H9 (cell line): ENCODE measurements around the gene SRGAP3. TPM values are rescaled to one million over a fixed set of nuclear protein-coding genes. Genes with fewer than 3 reads are reported as not detected.

Source experiments
- DNase-seq: peaks from one replicate; pipeline ENCODE4 v3.0.0-alpha.2; 2017
- H2AFZ ChIP-seq: one replicate; pipeline ENCODE4 v1.6.1; 2013; ENCODE audit warnings: mild to moderate bottlenecking, low read length, control low read depth, moderate library complexity
- H2AK5ac ChIP-seq: 2 replicates; pipeline ENCODE4 v1.6.1; 2013; ENCODE audit warnings: low read length, control low read depth, mixed read lengths; ENCODE audit not compliant: insufficient read length
- H2BK120ac ChIP-seq: one replicate; pipeline ENCODE4 v1.6.1; 2013; ENCODE audit warnings: low read depth, mild to moderate bottlenecking, low read length, control low read depth, inconsistent platforms; ENCODE audit not compliant: poor library complexity, severe bottlenecking
- H2BK12ac ChIP-seq: 2 replicates; pipeline ENCODE4 v1.6.1; 2013; ENCODE audit warnings: low read length, control low read depth, mixed read lengths, low read depth; ENCODE audit not compliant: insufficient read length
- H2BK15ac ChIP-seq: 2 replicates; pipeline ENCODE4 v1.6.1; 2013; ENCODE audit warnings: low read depth, low read length, control low read depth
- H2BK20ac ChIP-seq: one replicate; pipeline ENCODE4 v1.6.1; 2013; ENCODE audit warnings: low read depth, mild to moderate bottlenecking, low read length, control low read depth, inconsistent platforms; ENCODE audit not compliant: poor library complexity, severe bottlenecking
- H2BK5ac ChIP-seq: 2 replicates; pipeline ENCODE4 v1.6.1; 2013; ENCODE audit warnings: low read length, control low read depth, mixed read lengths; ENCODE audit not compliant: insufficient read length
- H3K14ac ChIP-seq: 2 replicates; pipeline ENCODE4 v1.6.1; 2013; ENCODE audit warnings: low read length, control low read depth; ENCODE audit not compliant: insufficient read depth
- H3K18ac ChIP-seq: 2 replicates; pipeline ENCODE4 v1.6.1; 2013; ENCODE audit warnings: low read depth, mild to moderate bottlenecking, mixed read lengths, low read length, control low read depth; ENCODE audit not compliant: insufficient read length
- H3K23ac ChIP-seq: 2 replicates; pipeline ENCODE4 v1.6.1; 2013; ENCODE audit warnings: low read length, control low read depth, mixed read lengths, low read depth; ENCODE audit not compliant: insufficient read length
- H3K23me2 ChIP-seq: 2 replicates; pipeline ENCODE4 v1.6.1; 2013; ENCODE audit warnings: low read depth, mild to moderate bottlenecking, mixed read lengths, low read length, control low read depth; ENCODE audit not compliant: insufficient read length, poor library complexity, severe bottlenecking
- H3K27ac ChIP-seq: 2 replicates; pipeline ENCODE4 v1.5.1; 2013; ENCODE audit warnings: low read length, control low read depth, mixed read lengths, low read depth; ENCODE audit not compliant: insufficient read length
- H3K27me3 ChIP-seq: 2 replicates; pipeline ENCODE4 v1.6.1; 2013; ENCODE audit warnings: low read length, control low read depth, inconsistent platforms; ENCODE audit not compliant: insufficient read depth
- H3K4ac ChIP-seq: 2 replicates; pipeline ENCODE4 v1.6.1; 2013; ENCODE audit warnings: low read depth, mild to moderate bottlenecking, control low read depth, inconsistent platforms, low read length, moderate library complexity
- H3K4me1 ChIP-seq: 2 replicates; pipeline ENCODE4 v1.6.1; 2013; ENCODE audit warnings: low read length, control low read depth, inconsistent platforms; ENCODE audit not compliant: insufficient read depth
- H3K4me2 ChIP-seq: 2 replicates; pipeline ENCODE4 v1.6.1; 2013; ENCODE audit warnings: low read length, control low read depth, mixed read lengths; ENCODE audit not compliant: insufficient read length, insufficient read depth
- H3K56ac ChIP-seq: 2 replicates; pipeline ENCODE4 v1.6.1; 2013; ENCODE audit warnings: low read depth, mild to moderate bottlenecking, mixed read lengths, low read length, control low read depth; ENCODE audit not compliant: insufficient read length
- H3K79me1 ChIP-seq: 2 replicates; pipeline ENCODE4 v1.6.1; 2013; ENCODE audit warnings: low read depth, mild to moderate bottlenecking, moderate library complexity, low read length, control low read depth, inconsistent platforms; ENCODE audit not compliant: insufficient read depth, poor library complexity, severe bottlenecking
- H3K79me2 ChIP-seq: 2 replicates; pipeline ENCODE4 v1.6.1; 2013; ENCODE audit warnings: low read length, control low read depth, inconsistent platforms; ENCODE audit not compliant: insufficient read depth
- H3K9ac ChIP-seq: 2 replicates; pipeline ENCODE4 v1.6.1; 2013; ENCODE audit warnings: low read length, control low read depth, mixed read lengths; ENCODE audit not compliant: insufficient read length; ENCODE audit errors: extremely low read depth
- H3K9me3 ChIP-seq: one replicate; pipeline ENCODE4 v1.6.1; 2013; ENCODE audit warnings: low read depth, low read length, inconsistent platforms; ENCODE audit not compliant: control insufficient read depth
- H3T11ph ChIP-seq: one replicate; pipeline ENCODE4 v1.6.1; 2013; ENCODE audit warnings: mild to moderate bottlenecking, low read length, control low read depth, inconsistent platforms
- H4K20me1 ChIP-seq: one replicate; pipeline ENCODE4 v1.6.1; 2013; ENCODE audit not compliant: control insufficient read depth, insufficient read length, insufficient read depth
- H4K5ac ChIP-seq: 2 replicates; pipeline ENCODE4 v1.6.1; 2013; ENCODE audit warnings: low read depth, mild to moderate bottlenecking, mixed read lengths, low read length, control low read depth; ENCODE audit not compliant: insufficient read length
- H4K8ac ChIP-seq: replicated peaks from 2 replicates; pipeline ENCODE4 v1.6.1; 2013; ENCODE audit warnings: low read length, control low read depth, mixed read lengths, low read depth; ENCODE audit not compliant: insufficient read length
- H4K91ac ChIP-seq: 2 replicates; pipeline ENCODE4 v1.6.1; 2013; ENCODE audit warnings: low read depth, mild to moderate bottlenecking, moderate library complexity, mixed read lengths, low read length, control low read depth; ENCODE audit not compliant: insufficient read length
- H3K27ac Mint-ChIP-seq, 3 experiments: 2 replicates in 2 of 3; 3 replicates in 1 of 3; pipeline ENCODE4 v1.8.0; 2020 to 2021; ENCODE audit warnings: mixed read lengths in 3 of 3, mild to moderate bottlenecking in 1 of 3, moderate library complexity in 1 of 3
- H3K27me3 Mint-ChIP-seq: 2 replicates; pipeline ENCODE4 v1.8.0; 2021; ENCODE audit warnings: low read depth, mild to moderate bottlenecking, moderate library complexity, mixed read lengths
- H3K36me3 Mint-ChIP-seq, 3 experiments: 2 replicates in 2 of 3; 3 replicates in 1 of 3; pipeline ENCODE4 v1.8.0; 2020 to 2021; ENCODE audit warnings: low read depth in 3 of 3, mixed read lengths in 3 of 3; ENCODE audit not compliant: insufficient read depth in 1 of 3
- H3K4me1 Mint-ChIP-seq, 2 experiments: 2 replicates each; pipeline ENCODE4 v1.8.0; 2020; ENCODE audit warnings: mixed read lengths in 2 of 2
- H3K4me3 Mint-ChIP-seq, 2 experiments: 2 replicates in 1 of 2; 3 replicates in 1 of 2; pipeline ENCODE4 v1.8.0; 2020 to 2021; ENCODE audit warnings: mild to moderate bottlenecking in 2 of 2, mixed read lengths in 2 of 2, moderate library complexity in 1 of 2
- H3K9me3 Mint-ChIP-seq, 2 experiments: 2 replicates in 1 of 2; 3 replicates in 1 of 2; pipeline ENCODE4 v1.8.0; 2020; ENCODE audit warnings: mild to moderate bottlenecking in 2 of 2, mixed read lengths in 2 of 2, moderate library complexity in 1 of 2
- WGBS: extraction: QIAGEN DNeasy Blood & Tissue Kit; methylation state at CpG from one replicate; pipeline ENCODE4 v1.1.7; 2013; ENCODE audit warnings: missing lambda C conversion rate, low lambda C conversion rate, mixed read lengths; ENCODE audit not compliant: insufficient read length; ENCODE audit errors: extremely low coverage; 5-methylcytosine and 5-hydroxymethylcytosine counted together
- total RNA-seq: library from RNA; stranded (reverse); gene quantifications from 2 replicates; pipeline ENCODE4 v1.2.1, GENCODE V29; 2021
- TF ChIP-seq, protein P1 (sequence below): fragments of 200-600 bp; sonication (generic); conservative IDR thresholded peaks from 3 replicates; pipeline ENCODE4 v1.8.0; 2021; ENCODE audit warnings: antibody characterized with exemption, mild to moderate bottlenecking

SRGAP3 gene
- total RNA-seq, 1 experiment from 2014 or later = 3.4 TPM

DNA sequence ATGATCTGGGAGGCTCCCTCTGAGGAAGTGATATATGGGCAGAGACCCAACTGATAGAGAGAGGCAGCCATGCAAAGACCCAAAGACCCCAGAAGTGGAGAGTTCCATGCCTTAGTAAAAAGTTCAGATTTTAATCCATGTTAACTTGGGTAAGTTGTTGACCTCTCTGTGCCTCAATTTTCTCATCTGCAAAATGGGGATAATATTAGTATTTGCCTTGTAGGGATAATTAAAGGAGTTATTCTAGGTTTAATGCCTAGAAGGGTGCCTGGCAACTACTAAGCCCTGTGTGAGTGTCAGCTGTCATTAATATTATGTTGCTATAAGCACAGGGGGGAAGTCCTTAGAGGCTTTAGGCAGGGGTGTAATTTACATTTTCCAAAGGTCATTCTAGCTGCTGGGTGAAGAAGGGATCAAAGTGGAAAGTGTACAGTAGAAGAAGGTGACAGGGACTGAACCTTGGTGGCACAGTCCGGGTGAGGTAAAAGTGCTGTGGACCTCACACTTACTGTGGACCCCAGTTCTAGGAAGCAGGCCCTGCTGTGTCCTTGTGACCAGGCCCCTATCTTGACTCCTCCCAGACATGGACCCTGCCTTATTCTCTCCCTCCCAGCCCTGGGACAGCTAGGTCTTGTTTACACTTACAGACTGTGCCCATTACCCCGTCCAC, 283.2 kb downstream of the SRGAP3 start:
- H3K36me3 Mint-ChIP-seq = no peaks in the 10 kb centered on the region; a peak in 1 of 7 replicates
- no peak overlapping the region for H3K14ac ChIP-seq
- H3K9me3 Mint-ChIP-seq = no peaks in the 10 kb centered on the region
- no peak overlapping the region for H3K18ac ChIP-seq
- peaks cover 29 to 32% of the 10 kb centered on the region in 2 experiments for H3K4me1 Mint-ChIP-seq
- no peak overlapping the region for H3T11ph ChIP-seq
- no peak overlapping the region for H3K4me3 Mint-ChIP-seq
- no peak overlapping the region for H2AFZ ChIP-seq
- no peak overlapping the region for H2BK20ac ChIP-seq
- no peak overlapping the region for H4K5ac ChIP-seq
- peaks cover 9% of the 10 kb centered on the region; the same call in 1 of the 2 replicates for H3K79me2 ChIP-seq
- no peak overlapping the region for H2BK5ac ChIP-seq
- peaks cover 13% of the 10 kb centered on the region for H3K23me2 ChIP-seq
- no peak overlapping the region for H2BK15ac ChIP-seq
- H2BK12ac ChIP-seq = no peak overlapping the region
- no peak overlapping the region for H2BK120ac ChIP-seq
- no CpG with 5 or more reads among the region's 2 CpGs for WGBS
- H4K91ac ChIP-seq = no peak overlapping the region
- no peaks in the 10 kb centered on the region for H4K20me1 ChIP-seq
- H4K8ac ChIP-seq = no peak overlapping the region
- no peak overlapping the region for H3K9ac ChIP-seq
- H3K9me3 ChIP-seq = no peaks in the 10 kb centered on the region
- H3K4me2 ChIP-seq = no peak overlapping the region
- H2AK5ac ChIP-seq = no peak overlapping the region
- H3K4me1 ChIP-seq = no peaks in the 10 kb centered on the region; the same call in 1 of the 2 replicates
- no peaks in the 10 kb centered on the region for H3K27me3 ChIP-seq
- no peak for DNase-seq
- TF ChIP-seq, protein P1, sequence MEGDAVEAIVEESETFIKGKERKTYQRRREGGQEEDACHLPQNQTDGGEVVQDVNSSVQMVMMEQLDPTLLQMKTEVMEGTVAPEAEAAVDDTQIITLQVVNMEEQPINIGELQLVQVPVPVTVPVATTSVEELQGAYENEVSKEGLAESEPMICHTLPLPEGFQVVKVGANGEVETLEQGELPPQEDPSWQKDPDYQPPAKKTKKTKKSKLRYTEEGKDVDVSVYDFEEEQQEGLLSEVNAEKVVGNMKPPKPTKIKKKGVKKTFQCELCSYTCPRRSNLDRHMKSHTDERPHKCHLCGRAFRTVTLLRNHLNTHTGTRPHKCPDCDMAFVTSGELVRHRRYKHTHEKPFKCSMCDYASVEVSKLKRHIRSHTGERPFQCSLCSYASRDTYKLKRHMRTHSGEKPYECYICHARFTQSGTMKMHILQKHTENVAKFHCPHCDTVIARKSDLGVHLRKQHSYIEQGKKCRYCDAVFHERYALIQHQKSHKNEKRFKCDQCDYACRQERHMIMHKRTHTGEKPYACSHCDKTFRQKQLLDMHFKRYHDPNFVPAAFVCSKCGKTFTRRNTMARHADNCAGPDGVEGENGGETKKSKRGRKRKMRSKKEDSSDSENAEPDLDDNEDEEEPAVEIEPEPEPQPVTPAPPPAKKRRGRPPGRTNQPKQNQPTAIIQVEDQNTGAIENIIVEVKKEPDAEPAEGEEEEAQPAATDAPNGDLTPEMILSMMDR = no peak
- H3K27ac Mint-ChIP-seq = no peak overlapping the region
- peaks cover 6% of the 10 kb centered on the region for H3K79me1 ChIP-seq
- H3K27me3 Mint-ChIP-seq = peaks cover 11% of the 10 kb centered on the region
- no peak overlapping the region for H3K4ac ChIP-seq
- no peak overlapping the region for H3K56ac ChIP-seq
- no peak overlapping the region for H3K27ac ChIP-seq
- no peak overlapping the region for H3K23ac ChIP-seq
